Muscle of arm (tissue), 12 donors: Measurements from ENCODE around the gene MNX1. TPM values are rescaled to one million over a fixed set of nuclear protein-coding genes. Genes with fewer than 3 reads are reported as not detected.

Source experiments
- DNase-seq: peaks from one replicate; pipeline ENCODE4 v3.0.0-alpha.2; 2013
- polyA plus RNA-seq, 12 donors: library from polyadenylated mRNA; unstranded; fragments of 120-200 nt; gene quantifications; one replicate each; pipeline ENCODE4 v1.2.1, GENCODE V29; 2013; ENCODE audit not compliant: insufficient read length in 12 of 12

The MNX1 gene
- polyA plus RNA-seq, 12 donors: not detected

DNA sequence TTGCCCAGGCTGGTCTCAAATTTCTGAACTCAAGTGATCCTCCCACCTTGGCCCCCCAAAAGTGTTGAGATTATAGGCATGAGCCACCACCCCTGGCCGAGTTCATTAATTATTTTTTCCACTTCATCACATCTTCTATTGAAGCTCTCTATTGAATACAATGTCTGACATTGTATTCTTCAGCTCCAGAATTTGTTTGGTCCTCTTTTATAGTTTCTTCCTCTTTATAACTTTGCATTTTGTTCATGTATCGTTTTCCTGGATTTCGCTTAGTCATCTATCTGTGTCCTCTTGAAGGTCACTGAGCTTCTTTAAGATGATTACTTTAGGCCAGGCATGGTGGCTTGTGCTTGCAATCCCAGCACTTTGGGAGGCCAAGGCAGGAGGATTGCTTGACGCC lies 30.8 kb downstream of the MNX1 start:
- no peak for DNase-seq

DNA sequence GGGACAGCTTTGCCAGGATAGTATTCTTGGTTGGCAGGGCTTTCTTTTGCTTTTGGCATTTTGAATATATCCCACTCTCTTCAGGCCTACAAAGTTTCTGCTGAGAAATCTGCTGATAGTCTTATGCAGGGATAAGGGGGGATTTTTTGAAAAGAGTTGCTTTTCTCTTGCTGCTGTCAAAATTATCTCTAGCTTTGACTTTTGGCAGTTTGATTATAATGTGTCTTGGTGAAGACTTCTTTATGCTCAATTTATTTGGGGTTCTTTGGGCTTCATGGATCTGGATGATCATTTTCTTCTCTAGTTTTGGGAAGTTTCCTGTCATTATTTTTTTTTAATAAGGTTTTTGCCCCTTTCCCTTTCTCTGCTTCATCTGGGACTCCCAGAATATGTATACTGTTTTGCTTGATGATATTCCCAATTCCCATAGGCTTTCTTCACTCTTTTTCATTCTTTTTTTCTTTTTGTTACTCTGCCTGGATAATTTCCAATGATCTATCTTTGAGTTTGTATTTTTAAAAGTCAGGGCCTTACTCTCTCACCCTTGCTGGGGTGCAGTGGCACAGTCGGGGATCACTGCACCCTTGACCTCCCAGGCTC lies 31.4 kb downstream of the MNX1 start:
- no peak for DNase-seq

DNA sequence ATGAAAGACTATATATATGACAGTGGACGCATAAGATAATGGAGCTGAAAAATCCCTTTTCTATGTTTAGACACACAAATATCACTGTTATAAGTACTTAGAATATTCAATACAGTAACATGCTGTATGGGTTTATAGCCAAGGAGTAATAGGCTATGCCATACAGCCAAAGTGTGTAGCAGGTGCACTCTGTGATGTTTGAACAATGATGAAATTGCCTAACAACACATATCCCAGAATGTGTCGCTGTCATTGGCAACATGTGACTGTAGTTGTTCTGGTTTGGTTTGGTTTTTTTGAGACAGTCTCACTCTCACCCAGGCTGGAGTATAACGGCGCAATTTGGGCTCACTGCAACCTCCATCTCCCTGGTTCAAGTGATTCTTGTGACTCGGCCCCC lies 34.8 kb downstream of the MNX1 start:
- DNase-seq: no peak

DNA sequence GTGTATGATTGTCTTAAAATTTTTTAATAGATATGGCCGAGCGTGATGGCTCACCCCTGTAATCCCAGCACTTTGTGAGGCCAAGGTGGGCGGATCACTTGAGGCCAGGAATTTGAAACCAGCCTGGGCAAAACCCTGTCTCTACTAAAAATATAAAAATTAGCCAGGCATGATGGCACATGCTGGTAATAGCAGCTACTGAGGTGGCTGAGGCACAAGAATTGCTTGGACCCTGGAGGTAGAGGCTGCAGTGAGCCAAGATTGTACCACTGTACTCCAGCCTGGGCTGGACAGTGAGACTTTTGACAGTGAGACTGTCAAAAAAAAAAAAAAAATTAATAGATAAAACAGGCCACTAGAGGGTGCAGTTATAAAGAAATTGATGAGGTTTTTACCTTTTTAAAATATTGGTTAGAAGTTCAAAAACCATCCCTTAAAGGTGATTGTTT lies 40.5 kb downstream of the MNX1 start:
- no peak for DNase-seq

DNA sequence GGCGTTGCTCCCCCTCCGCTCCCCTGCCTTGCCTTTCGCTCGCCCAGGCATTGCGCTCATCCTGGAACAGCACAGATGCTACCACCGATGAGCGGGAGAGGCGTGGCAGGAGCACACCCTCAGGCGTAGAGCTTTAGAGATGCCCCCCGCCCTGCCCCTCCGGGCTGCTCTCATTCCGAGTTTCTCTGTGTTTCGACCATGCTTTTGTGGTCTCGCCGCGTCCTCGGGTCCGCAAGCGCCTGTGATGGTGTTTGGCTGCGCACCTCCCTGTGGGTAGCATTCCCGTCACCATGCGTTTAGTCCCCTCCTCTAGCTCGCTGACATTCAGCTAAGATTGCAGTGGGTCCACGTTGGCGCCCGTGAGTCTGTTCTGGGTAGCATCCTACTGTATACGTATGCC lies 42.3 kb downstream of the MNX1 start:
- no peak for DNase-seq

DNA sequence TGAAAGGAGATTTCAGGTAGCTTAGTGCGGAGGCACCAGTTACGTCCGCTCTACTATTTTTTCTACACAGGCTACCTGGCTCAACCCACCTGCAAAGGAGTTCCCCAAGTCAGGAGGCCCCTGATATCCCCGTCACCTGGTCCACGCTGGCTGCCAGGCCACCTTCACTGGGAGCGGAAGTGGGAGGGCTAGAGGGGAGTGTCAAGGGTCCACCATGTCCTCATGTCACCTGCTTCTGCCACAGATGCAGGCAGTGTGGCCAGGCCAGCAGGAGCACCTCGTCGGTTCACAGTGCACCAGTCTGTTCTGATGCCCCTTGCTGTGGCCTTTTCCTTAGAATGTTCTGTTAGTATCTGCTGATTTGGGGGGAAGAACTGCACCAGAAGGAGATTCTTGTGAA lies 44.1 kb downstream of the MNX1 start:
- no peak for DNase-seq

DNA sequence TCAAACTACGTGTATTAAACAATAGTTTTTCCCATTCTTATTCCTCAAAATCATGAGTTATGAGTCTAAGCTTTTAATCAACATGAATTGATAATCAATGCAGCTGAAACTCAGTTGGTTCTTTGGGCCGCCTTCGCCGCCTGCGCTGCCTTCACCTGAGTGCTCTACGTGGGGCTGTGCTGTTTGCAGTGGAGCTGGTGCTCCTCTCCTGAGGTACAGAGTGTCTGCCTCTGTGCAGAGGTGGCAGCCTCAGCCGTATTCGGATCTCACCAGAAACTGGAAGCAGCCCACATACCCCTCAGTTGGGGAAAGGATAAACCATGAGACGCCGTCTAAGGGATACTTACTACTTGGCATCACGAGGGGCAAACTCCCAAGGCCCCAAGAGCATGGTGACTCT lies 45.5 kb downstream of the MNX1 start:
- DNase-seq: no peak

DNA sequence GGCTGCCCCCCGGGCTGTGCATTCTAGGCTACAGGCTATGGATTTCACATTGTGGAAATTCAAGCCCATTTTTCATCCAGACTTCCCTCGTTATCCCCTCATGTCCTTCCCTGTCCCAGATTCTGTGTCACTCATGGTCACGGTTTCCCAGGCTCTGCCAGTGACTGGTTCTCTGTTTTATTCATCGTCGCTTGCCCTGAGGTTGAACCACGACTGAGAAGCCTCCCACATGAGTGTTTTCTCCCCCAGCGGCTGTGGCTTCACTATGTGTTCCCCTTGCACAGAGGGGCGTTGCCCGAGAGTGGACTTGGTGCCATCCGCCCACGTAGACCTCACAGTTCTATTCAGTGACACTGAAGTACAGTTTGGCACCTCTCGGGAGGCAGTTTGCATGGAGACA lies 47.0 kb downstream of the MNX1 start:
- DNase-seq: no peak

DNA sequence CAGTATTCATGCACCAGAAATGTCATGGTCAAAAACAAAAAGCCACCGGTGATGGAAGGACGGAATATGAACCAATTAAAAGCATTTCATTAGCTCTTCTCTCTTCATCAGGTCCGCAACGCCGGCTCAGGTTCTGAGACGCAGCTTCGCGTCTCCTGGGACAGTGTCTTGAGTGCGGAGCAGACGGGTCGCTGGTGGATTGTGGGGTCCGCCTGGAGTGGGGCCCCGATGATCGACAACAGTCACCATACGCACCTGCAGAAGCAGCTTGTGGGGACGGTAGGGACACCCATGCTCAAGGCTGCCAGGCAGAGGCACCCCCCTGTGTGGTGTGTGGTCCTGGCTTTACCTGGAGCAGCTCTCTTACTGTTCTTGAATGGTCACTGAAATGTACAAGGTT lies 47.6 kb downstream of the MNX1 start:
- DNase-seq: no peak

DNA sequence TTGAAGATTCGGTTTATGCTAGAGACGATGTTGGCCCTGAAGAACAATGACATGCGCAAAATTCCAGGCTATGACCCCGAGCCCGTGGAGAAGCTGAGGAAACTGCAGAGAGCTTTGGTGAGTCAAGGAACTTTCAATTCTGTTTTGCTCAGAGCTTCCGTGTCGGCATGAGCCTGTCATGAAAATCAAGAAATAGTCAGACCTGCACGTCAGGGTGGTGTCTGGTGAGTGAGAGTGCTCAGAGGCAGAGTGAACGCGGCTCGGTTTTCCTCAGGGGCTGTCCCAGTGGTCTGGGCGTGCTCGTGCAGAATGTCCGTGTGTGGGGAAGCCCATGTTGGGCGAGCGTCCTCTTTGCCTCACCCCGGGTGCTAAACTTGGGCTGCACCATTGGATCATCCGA lies 48.3 kb downstream of the MNX1 start:
- no peak for DNase-seq

DNA sequence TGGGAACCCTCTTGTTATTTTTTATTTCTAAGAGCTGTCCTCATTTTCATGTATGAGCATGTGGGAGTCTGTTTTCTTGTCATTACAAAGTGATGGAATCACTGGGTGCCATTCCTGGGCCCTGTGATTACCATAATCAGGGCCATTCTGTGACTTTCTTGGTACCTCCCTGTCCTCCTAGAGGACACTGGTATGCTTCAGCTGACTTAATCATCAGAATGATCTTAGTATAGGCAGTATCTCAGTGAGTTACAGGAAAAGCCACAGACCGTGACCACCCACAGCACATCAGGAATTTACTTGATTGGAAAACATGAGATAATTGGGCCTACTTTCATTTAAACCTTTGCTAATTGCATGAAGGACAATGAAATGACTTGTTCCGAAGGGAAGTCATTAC lies 53.7 kb downstream of the MNX1 start:
- DNase-seq: no peak

DNA sequence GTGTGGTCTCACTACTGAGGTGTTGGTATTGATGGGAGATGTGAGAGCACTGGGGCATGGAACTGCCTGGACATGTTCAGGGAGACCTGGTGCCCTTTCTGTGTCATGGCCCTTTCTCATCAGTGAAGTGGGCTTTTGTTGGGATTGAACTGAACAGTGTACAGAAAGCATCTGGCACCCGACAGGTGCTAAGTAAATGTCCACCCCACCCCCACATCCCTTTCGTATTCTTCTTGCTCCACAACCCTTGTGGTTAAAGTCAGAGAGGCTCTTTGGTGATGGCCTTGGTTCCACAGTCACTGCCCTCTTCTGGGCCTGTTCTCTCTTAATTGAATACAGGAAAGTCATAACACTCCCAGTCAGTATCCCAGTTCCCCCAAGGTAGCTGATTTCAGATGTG lies 55.5 kb downstream of the MNX1 start:
- no peak for DNase-seq

Other genes with a start within 250 kb of the MNX1 start
- 10 to 100 TPM in 11 of 12 donors, not detected in 1; 27.9 to 77.6 (median 40.3) TPM for gene LMBR1, start 117.5 kb downstream of the MNX1 start, polyA plus RNA-seq
- 10 to 100 TPM in 11 of 12 donors, not detected in 1; 11.0 to 25.7 (median 16.7) TPM for gene NOM1, start 61.0 kb downstream of the MNX1 start, polyA plus RNA-seq
- gene UBE3C, start 128.3 kb upstream of the MNX1 start, polyA plus RNA-seq: 10 to 100 TPM in 11 of 12 donors, not detected in 1; 33.5 to 50.4 (median 37.0) TPM